GM12878 (cell line): ENCODE results near the gene NPDC1. TPM values are rescaled to one million over a fixed set of nuclear protein-coding genes. Genes with fewer than 3 reads are reported as not detected.

ENCODE experiments used
- polyA plus RNA-seq, 11 experiments: library from polyadenylated mRNA; depleted of rRNA in 4 of 11; unstranded in 6 of 11; stranded (reverse) in 5 of 11; fragments of >200 nt; fragmentation: Nextera tagmentation in 4 of 11; fragmentation: Illumina TruSeq in 1 of 11; extraction: Ambion mirVana in 4 of 11; extraction: Trizol in 1 of 11; gene quantifications; 1 replicate in 1 of 11; 2 replicates in 10 of 11; pipeline versions ENCODE4 v1.2.1 to v1.2.3, GENCODE V29; 2011 to 2016; ENCODE audit warnings: inconsistent platforms in 2 of 11, missing spikeins in 2 of 11, low read depth in 1 of 11
- small RNA-seq: library from RNA; depleted of rRNA; stranded (forward); fragments of <200 nt; gene quantifications from one replicate; pipeline ENCODE3, GENCODE V24; 2014
- total RNA-seq, 4 experiments: library from RNA; depleted of rRNA in 3 of 4; stranded (reverse); fragments of >200 nt in 3 of 4; fragmentation: Illumina TruSeq in 1 of 4; extraction: Trizol in 1 of 4; gene quantifications; 2 replicates each; pipeline versions ENCODE4 v1.2.1 to v1.2.3, GENCODE V29; 2013 to 2021

NPDC1 gene
- total and polyA plus RNA-seq, 10 of the 15 experiments (the other 5 are each of a cell fraction or from before 2014, with no cell fraction given) = 0.04 to 1.7 (median 0.77) TPM; not detected in 2

Small RNA genes within 50 kb of the gene (small RNA-seq; reads per million reads assigned to genes)
- not detected for gene RF00153

Other genes starting within 250 kb of the NPDC1 start
Only the 7 nearest of the 37 such genes appear.
- gene CLIC3, start 49.6 kb downstream of the NPDC1 start, total RNA-seq (2014; rRNA removed) = not detected in 2 replicates
- not detected in 2 replicates for gene CLIC3, start 49.6 kb downstream of the NPDC1 start, total RNA-seq (2014; rRNA removed; fragmentation: Illumina TruSeq; extraction: Trizol)
- not detected in 2 replicates for gene CLIC3, start 49.6 kb downstream of the NPDC1 start, total RNA-seq (2021)
- not detected in 2 replicates for gene CLIC3, start 49.6 kb downstream of the NPDC1 start, polyA plus RNA-seq (2011; rRNA removed)
- gene CLIC3, start 49.6 kb downstream of the NPDC1 start, polyA plus RNA-seq (2014; fragmentation: Illumina TruSeq; extraction: Trizol) = not detected in 2 replicates
- gene CLIC3, start 49.6 kb downstream of the NPDC1 start, polyA plus RNA-seq (2014; fragmentation: Nextera tagmentation; extraction: Ambion mirVana) = not detected
- 0.25 TPM in 1 of 2 replicates, not detected in the other for gene CLIC3, start 49.6 kb downstream of the NPDC1 start, polyA plus RNA-seq (2014; rRNA removed)
- under 1 TPM in 1 of 2 experiments, not detected in 1; 0.31 TPM for gene CLIC3, start 49.6 kb downstream of the NPDC1 start, polyA plus RNA-seq (2016; fragmentation: Nextera tagmentation; extraction: Ambion mirVana)
- gene ABCA2, start 17.9 kb downstream of the NPDC1 start, total RNA-seq (2014; rRNA removed) = 0.93 and 1.2 TPM in 2 replicates
- 0.13 and 0.46 TPM in 2 replicates for gene ABCA2, start 17.9 kb downstream of the NPDC1 start, total RNA-seq (2014; rRNA removed; fragmentation: Illumina TruSeq; extraction: Trizol)
- 1.8 and 2.6 TPM in 2 replicates for gene ABCA2, start 17.9 kb downstream of the NPDC1 start, total RNA-seq (2021)
- 1.2 and 2.3 TPM in 2 replicates for gene ABCA2, start 17.9 kb downstream of the NPDC1 start, polyA plus RNA-seq (2011; rRNA removed)
- gene ABCA2, start 17.9 kb downstream of the NPDC1 start, polyA plus RNA-seq (2014; fragmentation: Illumina TruSeq; extraction: Trizol) = 0.08 and 0.34 TPM in 2 replicates
- gene ABCA2, start 17.9 kb downstream of the NPDC1 start, polyA plus RNA-seq (2014; fragmentation: Nextera tagmentation; extraction: Ambion mirVana) = not detected
- gene ABCA2, start 17.9 kb downstream of the NPDC1 start, polyA plus RNA-seq (2014; rRNA removed) = 1.1 and 2.7 TPM in 2 replicates
- under 1 TPM; 0.25 to 0.35 TPM for gene ABCA2, start 17.9 kb downstream of the NPDC1 start, polyA plus RNA-seq (2016; fragmentation: Nextera tagmentation; extraction: Ambion mirVana)
- 0.16 and 0.17 TPM in 2 replicates for gene FUT7, start 14.1 kb downstream of the NPDC1 start, total RNA-seq (2014; rRNA removed)
- gene FUT7, start 14.1 kb downstream of the NPDC1 start, total RNA-seq (2014; rRNA removed; fragmentation: Illumina TruSeq; extraction: Trizol) = 0.04 and 0.05 TPM in 2 replicates
- 0.13 and 0.16 TPM in 2 replicates for gene FUT7, start 14.1 kb downstream of the NPDC1 start, total RNA-seq (2021)
- 0.12 and 0.23 TPM in 2 replicates for gene FUT7, start 14.1 kb downstream of the NPDC1 start, polyA plus RNA-seq (2011; rRNA removed)
- gene FUT7, start 14.1 kb downstream of the NPDC1 start, polyA plus RNA-seq (2014; fragmentation: Illumina TruSeq; extraction: Trizol) = 0.04 TPM in 1 of 2 replicates, not detected in the other
- gene FUT7, start 14.1 kb downstream of the NPDC1 start, polyA plus RNA-seq (2014; fragmentation: Nextera tagmentation; extraction: Ambion mirVana) = not detected
- 0.25 and 0.29 TPM in 2 replicates for gene FUT7, start 14.1 kb downstream of the NPDC1 start, polyA plus RNA-seq (2014; rRNA removed)
- gene FUT7, start 14.1 kb downstream of the NPDC1 start, polyA plus RNA-seq (2016; fragmentation: Nextera tagmentation; extraction: Ambion mirVana) = under 1 TPM; 0.32 to 0.62 TPM
- 0.05 and 0.40 TPM in 2 replicates for gene ENTPD2, start 7.9 kb upstream of the NPDC1 start, total RNA-seq (2014; rRNA removed)
- gene ENTPD2, start 7.9 kb upstream of the NPDC1 start, total RNA-seq (2014; rRNA removed; fragmentation: Illumina TruSeq; extraction: Trizol) = not detected in 2 replicates
- gene ENTPD2, start 7.9 kb upstream of the NPDC1 start, total RNA-seq (2021) = 1.4 and 2.0 TPM in 2 replicates
- 0.19 TPM in 1 of 2 replicates, not detected in the other for gene ENTPD2, start 7.9 kb upstream of the NPDC1 start, polyA plus RNA-seq (2011; rRNA removed)
- gene ENTPD2, start 7.9 kb upstream of the NPDC1 start, polyA plus RNA-seq (2014; fragmentation: Illumina TruSeq; extraction: Trizol) = 0.18 TPM in 1 of 2 replicates, not detected in the other
- gene ENTPD2, start 7.9 kb upstream of the NPDC1 start, polyA plus RNA-seq (2014; fragmentation: Nextera tagmentation; extraction: Ambion mirVana) = under 1 TPM in 1 of 2 experiments, not detected in 1; 0.15 TPM
- gene ENTPD2, start 7.9 kb upstream of the NPDC1 start, polyA plus RNA-seq (2014; rRNA removed) = 0.91 and 1.2 TPM in 2 replicates
- 1 to 10 TPM; 1.5 to 1.8 TPM for gene ENTPD2, start 7.9 kb upstream of the NPDC1 start, polyA plus RNA-seq (2016; fragmentation: Nextera tagmentation; extraction: Ambion mirVana)
- 29.3 and 35.2 TPM in 2 replicates for gene SAPCD2, start 24.4 kb upstream of the NPDC1 start, total RNA-seq (2014; rRNA removed)
- gene SAPCD2, start 24.4 kb upstream of the NPDC1 start, total RNA-seq (2014; rRNA removed; fragmentation: Illumina TruSeq; extraction: Trizol) = 8.2 and 10.7 TPM in 2 replicates
- 30.0 and 32.5 TPM in 2 replicates for gene SAPCD2, start 24.4 kb upstream of the NPDC1 start, total RNA-seq (2021)
- 3.7 and 6.7 TPM in 2 replicates for gene SAPCD2, start 24.4 kb upstream of the NPDC1 start, polyA plus RNA-seq (2011; rRNA removed)
- 2.4 and 6.2 TPM in 2 replicates for gene SAPCD2, start 24.4 kb upstream of the NPDC1 start, polyA plus RNA-seq (2014; fragmentation: Illumina TruSeq; extraction: Trizol)
- 1 to 10 TPM; 1.6 to 2.0 TPM for gene SAPCD2, start 24.4 kb upstream of the NPDC1 start, polyA plus RNA-seq (2014; fragmentation: Nextera tagmentation; extraction: Ambion mirVana)
- 26.6 and 30.9 TPM in 2 replicates for gene SAPCD2, start 24.4 kb upstream of the NPDC1 start, polyA plus RNA-seq (2014; rRNA removed)
- 1 to 10 TPM; 3.3 to 7.7 TPM for gene SAPCD2, start 24.4 kb upstream of the NPDC1 start, polyA plus RNA-seq (2016; fragmentation: Nextera tagmentation; extraction: Ambion mirVana)
- 9.3 and 9.5 TPM in 2 replicates for gene UAP1L1, start 31.3 kb upstream of the NPDC1 start, total RNA-seq (2014; rRNA removed)
- gene UAP1L1, start 31.3 kb upstream of the NPDC1 start, total RNA-seq (2014; rRNA removed; fragmentation: Illumina TruSeq; extraction: Trizol) = 4.4 and 4.6 TPM in 2 replicates
- gene UAP1L1, start 31.3 kb upstream of the NPDC1 start, total RNA-seq (2021) = 14.5 and 15.7 TPM in 2 replicates
- 5.3 and 6.2 TPM in 2 replicates for gene UAP1L1, start 31.3 kb upstream of the NPDC1 start, polyA plus RNA-seq (2011; rRNA removed)
- gene UAP1L1, start 31.3 kb upstream of the NPDC1 start, polyA plus RNA-seq (2014; fragmentation: Illumina TruSeq; extraction: Trizol) = 4.4 and 8.7 TPM in 2 replicates
- gene UAP1L1, start 31.3 kb upstream of the NPDC1 start, polyA plus RNA-seq (2014; fragmentation: Nextera tagmentation; extraction: Ambion mirVana) = 1 to 10 TPM in 1 of 2 experiments, under 1 TPM in 1; 0.29 to 1.2 TPM
- 12.8 and 13.8 TPM in 2 replicates for gene UAP1L1, start 31.3 kb upstream of the NPDC1 start, polyA plus RNA-seq (2014; rRNA removed)
- 1 to 10 TPM; 1.5 to 5.4 TPM for gene UAP1L1, start 31.3 kb upstream of the NPDC1 start, polyA plus RNA-seq (2016; fragmentation: Nextera tagmentation; extraction: Ambion mirVana)
- 27.2 and 34.1 TPM in 2 replicates for gene MAN1B1, start 40.8 kb upstream of the NPDC1 start, total RNA-seq (2014; rRNA removed)
- 16.3 and 21.4 TPM in 2 replicates for gene MAN1B1, start 40.8 kb upstream of the NPDC1 start, total RNA-seq (2014; rRNA removed; fragmentation: Illumina TruSeq; extraction: Trizol)
- 27.1 and 33.3 TPM in 2 replicates for gene MAN1B1, start 40.8 kb upstream of the NPDC1 start, total RNA-seq (2021)
- gene MAN1B1, start 40.8 kb upstream of the NPDC1 start, polyA plus RNA-seq (2011; rRNA removed) = 23.7 and 31.2 TPM in 2 replicates
- gene MAN1B1, start 40.8 kb upstream of the NPDC1 start, polyA plus RNA-seq (2014; fragmentation: Illumina TruSeq; extraction: Trizol) = 14.8 and 23.5 TPM in 2 replicates
- gene MAN1B1, start 40.8 kb upstream of the NPDC1 start, polyA plus RNA-seq (2014; fragmentation: Nextera tagmentation; extraction: Ambion mirVana) = 1 to 10 TPM in 1 of 2 experiments, under 1 TPM in 1; 0.71 to 2.0 TPM
- gene MAN1B1, start 40.8 kb upstream of the NPDC1 start, polyA plus RNA-seq (2014; rRNA removed) = 23.4 and 28.4 TPM in 2 replicates
- gene MAN1B1, start 40.8 kb upstream of the NPDC1 start, polyA plus RNA-seq (2016; fragmentation: Nextera tagmentation; extraction: Ambion mirVana) = 10 to 100 TPM; 21.9 to 22.1 TPM